GM18909 (cell line): ENCODE measurements around the gene LGI4.
"Not testable (repeated sequence)": the region's sequence is repeated elsewhere in the genome, so short reads cannot be mapped to it uniquely, and the experiment has no call there.

Experiments used
- ATAC-seq: cut with Tn5 transposase; IDR thresholded peaks from one replicate; pipeline ENCODE4 v1.9.1; 2021; ENCODE audit warnings: mild to moderate bottlenecking; ENCODE audit not compliant: unreplicated experiment, poor library complexity

Gene LGI4

GRCh38 chr19:35162471-35163326 is 27.8 kb upstream of the LGI4 start:
- no peak for ATAC-seq

GRCh38 chr19:35161434-35161743 is 26.5 kb upstream of the LGI4 start:
- no peak for ATAC-seq

GRCh38 chr19:35160629-35161433 is 26.0 kb upstream of the LGI4 start:
- no peak for ATAC-seq

GRCh38 chr19:35159606-35160005 is 24.7 kb upstream of the LGI4 start:
- no peak for ATAC-seq

GRCh38 chr19:35157431-35157830 is 22.6 kb upstream of the LGI4 start:
- ATAC-seq, result no peak

- ATAC-seq, result no peak
Measured at GRCh38 chr19:35156673-35157014, 21.8 kb upstream of the LGI4 start.

- ATAC-seq, result no peak
Measured at GRCh38 chr19:35155981-35156672, 21.3 kb upstream of the LGI4 start.

GRCh38 chr19:35155441-35155840 is 20.6 kb upstream of the LGI4 start:
- ATAC-seq, result peak; percentile 23

GRCh38 chr19:35154525-35155406 is 19.9 kb upstream of the LGI4 start, which contains the start of gene FXYD5:
Gene FXYD5, plus strand, starts transcription at chr19:35154735. Its CDS starts 816 bp downstream, at chr19:35155551.
- peak; percentile 40 for ATAC-seq

- ATAC-seq, result no peak
Measured at GRCh38 chr19:35153701-35154524, 19.1 kb upstream of the LGI4 start.

- not testable (repeated sequence) for ATAC-seq
Measured at GRCh38 chr19:35153129-35153522, 18.3 kb upstream of the LGI4 start.

GRCh38 chr19:35151273-35152065 is 16.6 kb upstream of the LGI4 start:
- ATAC-seq, result no peak

GRCh38 chr19:35150445-35150844 is 15.6 kb upstream of the LGI4 start:
- ATAC-seq, result no peak

- ATAC-seq, result no peak
Measured at GRCh38 chr19:35149463-35149862, 14.6 kb upstream of the LGI4 start.

GRCh38 chr19:35146746-35147459 is 12.0 kb upstream of the LGI4 start:
- ATAC-seq, result no peak

- ATAC-seq, result no peak
Measured at GRCh38 chr19:35144600-35145436, 10.0 kb upstream of the LGI4 start.

- no peak for ATAC-seq
Measured at GRCh38 chr19:35144259-35144599, 9.4 kb upstream of the LGI4 start.
